Gastroesophageal sphincter (tissue), 4 donors: ENCODE results near the gene INSIG1. TPM values are rescaled to one million over a fixed set of nuclear protein-coding genes. Genes with fewer than 3 reads are reported as not detected.

ENCODE experiments used
- ATAC-seq: fragments of 150-250 bp; one replicate; pipeline ENCODE4 v1.9.1; 2016; ENCODE audit warnings: mild to moderate bottlenecking, moderate library complexity
- H3K27ac ChIP-seq, 4 donors: fragments of 200-600 bp; sonication (generic) in 3 of 4; 1 replicate in 3 of 4; 2 replicates in 1 of 4; pipeline ENCODE4 v1.5.1; 2016 to 2019
- H3K27me3 ChIP-seq: fragments of 200-600 bp; sonication (generic); one replicate; pipeline ENCODE4 v1.5.1; 2019
- H3K36me3 ChIP-seq, 2 donors: fragments of 200-600 bp; sonication (generic); one replicate each; pipeline ENCODE4 v1.5.1; 2019; ENCODE audit warnings: control low read depth in 1 of 2
- H3K4me1 ChIP-seq, 3 donors: fragments of 200-600 bp; sonication (generic); 1 replicate in 2 of 3; 2 replicates in 1 of 3; pipeline ENCODE4 v1.5.1; 2016 to 2019; ENCODE audit warnings: control low read depth in 2 of 3
- H3K4me3 ChIP-seq, 2 donors: fragments of 200-600 bp; sonication (generic); one replicate each; pipeline ENCODE4 v1.5.1; 2019; ENCODE audit warnings: mild to moderate bottlenecking in 1 of 2, moderate library complexity in 1 of 2
- H3K9me3 ChIP-seq, 3 donors: fragments of 200-600 bp; sonication (generic); one replicate each; pipeline ENCODE4 v1.5.1; 2017 to 2019; ENCODE audit warnings: control low read depth in 2 of 3
- EP300 ChIP-seq: sonication (generic); formaldehyde crosslinking; IDR thresholded peaks from one replicate; pipeline ENCODE4 v1.6.1; 2017; ENCODE audit warnings: antibody characterized with exemption, mild to moderate bottlenecking
- POLR2A ChIP-seq, 2 donors: fragments of 450-650 bp; IDR thresholded peaks; one replicate each; pipeline ENCODE4 v1.6.1; 2017; ENCODE audit warnings: antibody characterized with exemption in 2 of 2, mild to moderate bottlenecking in 2 of 2, moderate library complexity in 1 of 2
- POLR2AphosphoS5 ChIP-seq: sonication (generic); formaldehyde crosslinking; IDR thresholded peaks from one replicate; pipeline ENCODE4 v1.6.1; 2017; ENCODE audit warnings: antibody characterized with exemption
- WGBS, 2 donors: methylation state at CpG; one replicate each; pipeline ENCODE4 v1.1.5; 2018; ENCODE audit warnings: low coverage in 1 of 2; 5-methylcytosine and 5-hydroxymethylcytosine counted together
- total RNA-seq, 4 donors: library from RNA; depleted of rRNA; stranded (reverse); fragments of >200 nt; gene quantifications; one replicate each; pipeline ENCODE4 v1.1.0, GENCODE V29; 2016
- TF ChIP-seq, protein P1 (sequence below), 4 experiments: fragments of 200-600 bp in 2 of 4; fragments of 450-650 bp in 2 of 4; sonication (generic) in 1 of 4; IDR thresholded peaks; one replicate each; pipeline ENCODE4 v1.5.1; 2017 to 2019; ENCODE audit warnings: antibody characterized with exemption in 4 of 4, mild to moderate bottlenecking in 2 of 4, moderate library complexity in 2 of 4

Gene INSIG1
- total RNA-seq, 4 donors from 2014 or later = 18.8 to 52.1 (median 30.7) TPM

- TF ChIP-seq, protein P1, sequence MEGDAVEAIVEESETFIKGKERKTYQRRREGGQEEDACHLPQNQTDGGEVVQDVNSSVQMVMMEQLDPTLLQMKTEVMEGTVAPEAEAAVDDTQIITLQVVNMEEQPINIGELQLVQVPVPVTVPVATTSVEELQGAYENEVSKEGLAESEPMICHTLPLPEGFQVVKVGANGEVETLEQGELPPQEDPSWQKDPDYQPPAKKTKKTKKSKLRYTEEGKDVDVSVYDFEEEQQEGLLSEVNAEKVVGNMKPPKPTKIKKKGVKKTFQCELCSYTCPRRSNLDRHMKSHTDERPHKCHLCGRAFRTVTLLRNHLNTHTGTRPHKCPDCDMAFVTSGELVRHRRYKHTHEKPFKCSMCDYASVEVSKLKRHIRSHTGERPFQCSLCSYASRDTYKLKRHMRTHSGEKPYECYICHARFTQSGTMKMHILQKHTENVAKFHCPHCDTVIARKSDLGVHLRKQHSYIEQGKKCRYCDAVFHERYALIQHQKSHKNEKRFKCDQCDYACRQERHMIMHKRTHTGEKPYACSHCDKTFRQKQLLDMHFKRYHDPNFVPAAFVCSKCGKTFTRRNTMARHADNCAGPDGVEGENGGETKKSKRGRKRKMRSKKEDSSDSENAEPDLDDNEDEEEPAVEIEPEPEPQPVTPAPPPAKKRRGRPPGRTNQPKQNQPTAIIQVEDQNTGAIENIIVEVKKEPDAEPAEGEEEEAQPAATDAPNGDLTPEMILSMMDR (IDR thresholded peaks at IDR 0.05) = no peak
- TF ChIP-seq POLR2AphosphoS5 (no peak), POLR2A (IDR thresholded peaks at IDR 0.05) (no peak), EP300 (no peak)
- ATAC-seq = no peak
- Histone ChIP-seq H3K27ac (no peak overlapping the region), H3K4me3 (no peak overlapping the region), H3K27me3 (peaks cover 55% of the 10 kb centered on the region), H3K36me3 (no peaks in the 10 kb centered on the region), H3K4me1 (peaks cover 0 to 13% (median 4%) of the 10 kb centered on the region in 3 donors), H3K9me3 (no peaks in the 10 kb centered on the region)
- WGBS, 2 donors = 50 to 80% methylated on average over 1 of the region's 11 CpGs
Observed at GRCh38 chr7:155342313-155342712, 44.6 kb downstream of the INSIG1 start.

GRCh38 chr7:155343150-155343549, 45.5 kb downstream of the INSIG1 start:
- WGBS, 2 donors = 71 to 80% methylated on average over 1 of the region's 7 CpGs
- no peak for TF ChIP-seq POLR2AphosphoS5
- TF ChIP-seq EP300 = no peak
- no peak for TF ChIP-seq POLR2A (IDR thresholded peaks at IDR 0.05)
- TF ChIP-seq, protein P1 (IDR thresholded peaks at IDR 0.05) = no peak
- no peak for ATAC-seq

DNA sequence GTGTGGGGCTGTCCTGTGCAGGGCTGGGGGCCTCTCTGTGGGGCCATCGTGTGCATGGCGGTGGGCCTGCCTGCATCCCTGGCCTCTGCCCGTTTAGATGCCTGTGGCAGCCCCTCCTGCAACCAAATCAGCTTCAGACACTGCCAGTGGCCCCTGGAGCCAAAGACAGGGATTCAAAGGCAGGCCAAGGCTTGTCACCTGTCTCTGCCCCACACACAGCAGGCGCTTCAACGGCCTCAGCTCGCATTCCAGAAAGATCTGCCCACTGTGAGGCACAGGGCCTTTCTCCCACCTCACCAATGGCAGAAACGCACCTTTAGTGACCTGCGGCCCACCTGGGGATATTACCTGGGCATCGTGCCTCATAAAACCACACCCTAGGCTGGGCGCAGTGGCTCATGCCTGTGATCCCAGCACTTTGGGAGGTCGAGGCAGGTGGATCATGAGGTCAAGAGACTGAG, 46.0 kb downstream of the INSIG1 start:
- Histone ChIP-seq H3K36me3 (no peaks in the 10 kb centered on the region), H3K4me3 (no peak overlapping the region), H3K27me3 (peaks cover 42% of the 10 kb centered on the region), H3K4me1 (peaks cover 0 to 13% (median 4%) of the 10 kb centered on the region in 3 donors), H3K27ac (no peak overlapping the region), H3K9me3 (no peaks in the 10 kb centered on the region)
- TF ChIP-seq POLR2AphosphoS5 (no peak), POLR2A (IDR thresholded peaks at IDR 0.05) (no peak), EP300 (no peak)
- TF ChIP-seq, protein P1 (IDR thresholded peaks at IDR 0.05) = no peak
- WGBS, 2 donors = 73% methylated on average over 3 of the region's 11 CpGs; no CpG with 5 or more reads in 1 of the 2 donors
- no peak for ATAC-seq

More at GRCh38 chr7:155343150-155343549, 45.5 kb downstream of the INSIG1 start:
- no peak overlapping the region for H3K27ac ChIP-seq
- H3K4me3 ChIP-seq = no peak overlapping the region
- H3K4me1 ChIP-seq = peaks cover 0 to 13% (median 4%) of the 10 kb centered on the region in 3 donors
- no peaks in the 10 kb centered on the region for H3K9me3 ChIP-seq
- H3K27me3 ChIP-seq = peaks cover 47% of the 10 kb centered on the region
- H3K36me3 ChIP-seq = no peaks in the 10 kb centered on the region

- H3K4me3 ChIP-seq = no peak overlapping the region
Observed at GRCh38 chr7:155344270-155344617, 46.6 kb downstream of the INSIG1 start.

More at GRCh38 chr7:155344270-155344617, 46.6 kb downstream of the INSIG1 start:
- no peaks in the 10 kb centered on the region for H3K9me3 ChIP-seq
- H3K27me3 ChIP-seq = peaks cover 43% of the 10 kb centered on the region
- no peak for ATAC-seq
- H3K4me1 ChIP-seq = peaks cover 0 to 13% (median 4%) of the 10 kb centered on the region in 3 donors
- TF ChIP-seq EP300 (no peak), POLR2A (IDR thresholded peaks at IDR 0.05) (no peak), POLR2AphosphoS5 (no peak)
- TF ChIP-seq, protein P1 (IDR thresholded peaks at IDR 0.05) = no peak
- H3K36me3 ChIP-seq = no peaks in the 10 kb centered on the region
- WGBS, 2 donors = 46 to 88% methylated on average over 3 to 12 of the region's 16 CpGs
- no peak overlapping the region for H3K27ac ChIP-seq
